ENCODE results near the gene HCN2. TPM values are rescaled to one million over a fixed set of nuclear protein-coding genes. Genes with fewer than 3 reads are reported as not detected.
A peak's percentile ranks its signal among the peaks of the same experiment; 100 is the strongest.

Gene HCN2
- total and polyA plus RNA-seq, 10 of the 15 experiments (the other 5 are each of a cell fraction or from before 2014, with no cell fraction given): 0.01 to 0.54 (median 0.08) TPM; not detected in 4

DNA sequence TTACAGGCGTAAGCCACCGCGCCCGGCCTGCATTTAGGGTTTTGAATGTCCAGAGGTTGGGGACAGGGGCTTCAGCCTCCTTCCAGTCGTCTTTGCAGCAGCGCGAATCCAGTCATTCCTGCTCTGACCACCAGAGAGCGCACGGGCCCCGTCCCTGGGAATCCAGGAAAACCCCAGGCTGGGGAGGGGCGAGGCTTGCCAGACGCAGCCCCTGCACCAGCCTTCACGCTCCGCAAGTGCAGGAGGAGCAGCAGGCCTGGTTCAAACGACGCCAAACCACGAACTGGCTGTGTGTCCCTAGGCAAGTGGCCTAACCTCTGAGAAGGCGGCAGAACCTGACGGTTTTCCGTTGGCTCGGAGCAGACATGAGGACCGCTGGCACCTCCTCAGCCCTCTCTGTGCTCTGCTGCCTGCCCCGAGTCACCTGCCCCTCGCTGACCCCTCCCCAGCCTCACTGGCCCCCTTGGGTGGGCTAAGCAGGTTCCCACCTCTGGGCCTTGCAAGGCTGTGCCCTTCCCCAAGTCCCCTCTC, 75.3 kb downstream of the HCN2 start (continued):
- TF ChIP-seq, protein P1, sequence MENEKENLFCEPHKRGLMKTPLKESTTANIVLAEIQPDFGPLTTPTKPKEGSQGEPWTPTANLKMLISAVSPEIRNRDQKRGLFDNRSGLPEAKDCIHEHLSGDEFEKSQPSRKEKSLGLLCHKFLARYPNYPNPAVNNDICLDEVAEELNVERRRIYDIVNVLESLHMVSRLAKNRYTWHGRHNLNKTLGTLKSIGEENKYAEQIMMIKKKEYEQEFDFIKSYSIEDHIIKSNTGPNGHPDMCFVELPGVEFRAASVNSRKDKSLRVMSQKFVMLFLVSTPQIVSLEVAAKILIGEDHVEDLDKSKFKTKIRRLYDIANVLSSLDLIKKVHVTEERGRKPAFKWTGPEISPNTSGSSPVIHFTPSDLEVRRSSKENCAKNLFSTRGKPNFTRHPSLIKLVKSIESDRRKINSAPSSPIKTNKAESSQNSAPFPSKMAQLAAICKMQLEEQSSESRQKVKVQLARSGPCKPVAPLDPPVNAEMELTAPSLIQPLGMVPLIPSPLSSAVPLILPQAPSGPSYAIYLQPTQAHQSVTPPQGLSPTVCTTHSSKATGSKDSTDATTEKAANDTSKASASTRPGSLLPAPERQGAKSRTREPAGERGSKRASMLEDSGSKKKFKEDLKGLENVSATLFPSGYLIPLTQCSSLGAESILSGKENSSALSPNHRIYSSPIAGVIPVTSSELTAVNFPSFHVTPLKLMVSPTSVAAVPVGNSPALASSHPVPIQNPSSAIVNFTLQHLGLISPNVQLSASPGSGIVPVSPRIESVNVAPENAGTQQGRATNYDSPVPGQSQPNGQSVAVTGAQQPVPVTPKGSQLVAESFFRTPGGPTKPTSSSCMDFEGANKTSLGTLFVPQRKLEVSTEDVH (IDR thresholded peaks at IDR 0.05; ENCODE audit: low read depth, partially characterized antibody): no peak
- no peak for TF ChIP-seq RAD51 (IDR thresholded peaks at IDR 0.05)
- TF ChIP-seq, protein P2, sequence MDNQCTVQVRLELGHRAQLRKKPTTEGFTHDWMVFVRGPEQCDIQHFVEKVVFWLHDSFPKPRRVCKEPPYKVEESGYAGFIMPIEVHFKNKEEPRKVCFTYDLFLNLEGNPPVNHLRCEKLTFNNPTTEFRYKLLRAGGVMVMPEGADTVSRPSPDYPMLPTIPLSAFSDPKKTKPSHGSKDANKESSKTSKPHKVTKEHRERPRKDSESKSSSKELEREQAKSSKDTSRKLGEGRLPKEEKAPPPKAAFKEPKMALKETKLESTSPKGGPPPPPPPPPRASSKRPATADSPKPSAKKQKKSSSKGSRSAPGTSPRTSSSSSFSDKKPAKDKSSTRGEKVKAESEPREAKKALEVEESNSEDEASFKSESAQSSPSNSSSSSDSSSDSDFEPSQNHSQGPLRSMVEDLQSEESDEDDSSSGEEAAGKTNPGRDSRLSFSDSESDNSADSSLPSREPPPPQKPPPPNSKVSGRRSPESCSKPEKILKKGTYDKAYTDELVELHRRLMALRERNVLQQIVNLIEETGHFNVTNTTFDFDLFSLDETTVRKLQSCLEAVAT (IDR thresholded peaks at IDR 0.05): 0 out of 2 replicates have a peak, but pooled peaks have one; percentile 16
- TF ChIP-seq, protein P3, sequence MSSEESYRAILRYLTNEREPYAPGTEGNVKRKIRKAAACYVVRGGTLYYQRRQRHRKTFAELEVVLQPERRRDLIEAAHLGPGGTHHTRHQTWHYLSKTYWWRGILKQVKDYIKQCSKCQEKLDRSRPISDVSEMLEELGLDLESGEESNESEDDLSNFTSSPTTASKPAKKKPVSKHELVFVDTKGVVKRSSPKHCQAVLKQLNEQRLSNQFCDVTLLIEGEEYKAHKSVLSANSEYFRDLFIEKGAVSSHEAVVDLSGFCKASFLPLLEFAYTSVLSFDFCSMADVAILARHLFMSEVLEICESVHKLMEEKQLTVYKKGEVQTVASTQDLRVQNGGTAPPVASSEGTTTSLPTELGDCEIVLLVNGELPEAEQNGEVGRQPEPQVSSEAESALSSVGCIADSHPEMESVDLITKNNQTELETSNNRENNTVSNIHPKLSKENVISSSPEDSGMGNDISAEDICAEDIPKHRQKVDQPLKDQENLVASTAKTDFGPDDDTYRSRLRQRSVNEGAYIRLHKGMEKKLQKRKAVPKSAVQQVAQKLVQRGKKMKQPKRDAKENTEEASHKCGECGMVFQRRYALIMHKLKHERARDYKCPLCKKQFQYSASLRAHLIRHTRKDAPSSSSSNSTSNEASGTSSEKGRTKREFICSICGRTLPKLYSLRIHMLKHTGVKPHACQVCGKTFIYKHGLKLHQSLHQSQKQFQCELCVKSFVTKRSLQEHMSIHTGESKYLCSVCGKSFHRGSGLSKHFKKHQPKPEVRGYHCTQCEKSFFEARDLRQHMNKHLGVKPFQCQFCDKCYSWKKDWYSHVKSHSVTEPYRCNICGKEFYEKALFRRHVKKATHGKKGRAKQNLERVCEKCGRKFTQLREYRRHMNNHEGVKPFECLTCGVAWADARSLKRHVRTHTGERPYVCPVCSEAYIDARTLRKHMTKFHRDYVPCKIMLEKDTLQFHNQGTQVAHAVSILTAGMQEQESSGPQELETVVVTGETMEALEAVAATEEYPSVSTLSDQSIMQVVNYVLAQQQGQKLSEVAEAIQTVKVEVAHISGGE (CRISPR knock-in tag; IDR thresholded peaks at IDR 0.05): no peak
- no peak for TF ChIP-seq NR2C1 (IDR thresholded peaks at IDR 0.05)
- no peak for TF ChIP-seq EZH2 (IDR thresholded peaks at IDR 0.05; ENCODE audit: borderline replicate concordance, control insufficient read depth, low read depth, low read length)
- no peak for TF ChIP-seq SPI1 (IDR thresholded peaks at IDR 0.05; ENCODE audit: borderline replicate concordance, insufficient read depth, low read depth, low read length)
- no peak for TF ChIP-seq SUPT20H (IDR thresholded peaks at IDR 0.05; ENCODE audit: borderline replicate concordance, control insufficient read depth, low read depth, low read length)
- no peak for TF ChIP-seq SMAD1 (IDR thresholded peaks at IDR 0.05; ENCODE audit: low read depth, partially characterized antibody)
- TF ChIP-seq TCF3 (IDR thresholded peaks at IDR 0.05; ENCODE audit: borderline replicate concordance, insufficient read depth, low read depth, low read length): no peak
- TF ChIP-seq, protein P4, sequence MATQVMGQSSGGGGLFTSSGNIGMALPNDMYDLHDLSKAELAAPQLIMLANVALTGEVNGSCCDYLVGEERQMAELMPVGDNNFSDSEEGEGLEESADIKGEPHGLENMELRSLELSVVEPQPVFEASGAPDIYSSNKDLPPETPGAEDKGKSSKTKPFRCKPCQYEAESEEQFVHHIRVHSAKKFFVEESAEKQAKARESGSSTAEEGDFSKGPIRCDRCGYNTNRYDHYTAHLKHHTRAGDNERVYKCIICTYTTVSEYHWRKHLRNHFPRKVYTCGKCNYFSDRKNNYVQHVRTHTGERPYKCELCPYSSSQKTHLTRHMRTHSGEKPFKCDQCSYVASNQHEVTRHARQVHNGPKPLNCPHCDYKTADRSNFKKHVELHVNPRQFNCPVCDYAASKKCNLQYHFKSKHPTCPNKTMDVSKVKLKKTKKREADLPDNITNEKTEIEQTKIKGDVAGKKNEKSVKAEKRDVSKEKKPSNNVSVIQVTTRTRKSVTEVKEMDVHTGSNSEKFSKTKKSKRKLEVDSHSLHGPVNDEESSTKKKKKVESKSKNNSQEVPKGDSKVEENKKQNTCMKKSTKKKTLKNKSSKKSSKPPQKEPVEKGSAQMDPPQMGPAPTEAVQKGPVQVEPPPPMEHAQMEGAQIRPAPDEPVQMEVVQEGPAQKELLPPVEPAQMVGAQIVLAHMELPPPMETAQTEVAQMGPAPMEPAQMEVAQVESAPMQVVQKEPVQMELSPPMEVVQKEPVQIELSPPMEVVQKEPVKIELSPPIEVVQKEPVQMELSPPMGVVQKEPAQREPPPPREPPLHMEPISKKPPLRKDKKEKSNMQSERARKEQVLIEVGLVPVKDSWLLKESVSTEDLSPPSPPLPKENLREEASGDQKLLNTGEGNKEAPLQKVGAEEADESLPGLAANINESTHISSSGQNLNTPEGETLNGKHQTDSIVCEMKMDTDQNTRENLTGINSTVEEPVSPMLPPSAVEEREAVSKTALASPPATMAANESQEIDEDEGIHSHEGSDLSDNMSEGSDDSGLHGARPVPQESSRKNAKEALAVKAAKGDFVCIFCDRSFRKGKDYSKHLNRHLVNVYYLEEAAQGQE (IDR thresholded peaks at IDR 0.05; ENCODE audit: low read depth, low read length): no peak
- no peak for TF ChIP-seq TBL1XR1 (IDR thresholded peaks at IDR 0.05; ENCODE audit: low read depth, low read length)
- TF ChIP-seq, protein P5, sequence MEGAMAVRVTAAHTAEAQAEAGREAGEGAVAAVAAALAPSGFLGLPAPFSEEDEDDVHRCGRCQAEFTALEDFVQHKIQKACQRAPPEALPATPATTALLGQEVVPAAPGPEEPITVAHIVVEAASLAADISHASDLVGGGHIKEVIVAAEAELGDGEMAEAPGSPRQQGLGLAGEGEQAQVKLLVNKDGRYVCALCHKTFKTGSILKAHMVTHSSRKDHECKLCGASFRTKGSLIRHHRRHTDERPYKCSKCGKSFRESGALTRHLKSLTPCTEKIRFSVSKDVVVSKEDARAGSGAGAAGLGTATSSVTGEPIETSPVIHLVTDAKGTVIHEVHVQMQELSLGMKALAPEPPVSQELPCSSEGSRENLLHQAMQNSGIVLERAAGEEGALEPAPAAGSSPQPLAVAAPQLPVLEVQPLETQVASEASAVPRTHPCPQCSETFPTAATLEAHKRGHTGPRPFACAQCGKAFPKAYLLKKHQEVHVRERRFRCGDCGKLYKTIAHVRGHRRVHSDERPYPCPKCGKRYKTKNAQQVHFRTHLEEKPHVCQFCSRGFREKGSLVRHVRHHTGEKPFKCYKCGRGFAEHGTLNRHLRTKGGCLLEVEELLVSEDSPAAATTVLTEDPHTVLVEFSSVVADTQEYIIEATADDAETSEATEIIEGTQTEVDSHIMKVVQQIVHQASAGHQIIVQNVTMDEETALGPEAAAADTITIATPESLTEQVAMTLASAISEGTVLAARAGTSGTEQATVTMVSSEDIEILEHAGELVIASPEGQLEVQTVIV (IDR thresholded peaks at IDR 0.05; ENCODE audit: borderline replicate concordance, partially characterized antibody): no peak
- TF ChIP-seq ZNF217 (IDR thresholded peaks at IDR 0.05): no peak
- no peak for TF ChIP-seq CBX3 (IDR thresholded peaks at IDR 0.05; ENCODE audit: borderline replicate concordance, low read depth)
